SK-N-SH (cell line): ENCODE results near the gene ZNF134. TPM values are rescaled to one million over a fixed set of nuclear protein-coding genes. Genes with fewer than 3 reads are reported as not detected.

Experiments
- CTCF ChIA-PET: fragments of 300-600, 350-600 bp; formaldehyde crosslinking; extraction: SDS; loops from one replicate; lab custom pipeline; 2021; lab: Yijun Ruan, JAX
- POLR2A ChIA-PET: fragments of 350-600 bp; sonication (Branson Sonifier 250); formaldehyde crosslinking; extraction: SDS; loops from one replicate; lab custom pipeline; 2020; ENCODE audit warnings: antibody characterized with exemption, inconsistent platforms; lab: Yijun Ruan, JAX
- DNase-seq: peaks from one replicate; pipeline ENCODE4 v3.0.0; 2012
- H2AFZ ChIP-seq: fragments of 200-600 bp; sonication (generic); 2 replicates; pipeline ENCODE4 v1.8.1; 2016; ENCODE audit warnings: antibody characterized with exemption, mild to moderate bottlenecking, low read depth
- H3F3A ChIP-seq: fragments of 200-600 bp; sonication (generic); replicated peaks from 2 replicates; pipeline ENCODE3; 2016; ENCODE audit warnings: antibody characterized with exemption, mild to moderate bottlenecking; ENCODE audit not compliant: insufficient read depth
- H3K27ac ChIP-seq, 2 experiments: fragments of 200-500 bp in 1 of 2; fragments of 200-600 bp in 1 of 2; sonication (Bioruptor generic) in 1 of 2; sonication (generic), shearing (Covaris generic) in 1 of 2; 2 replicates each; pipeline versions ENCODE4 v1.5.1 to v1.6.1; 2014 to 2016; ENCODE audit warnings: low read depth in 2 of 2, inconsistent platforms in 1 of 2, low read length in 1 of 2, mild to moderate bottlenecking in 1 of 2, mixed read lengths in 1 of 2
- H3K27me3 ChIP-seq: fragments of 200-600 bp; sonication (generic), shearing (Covaris generic); 2 replicates; pipeline ENCODE4 v1.6.1; 2016; ENCODE audit warnings: mixed run types; ENCODE audit not compliant: insufficient read depth
- H3K36me3 ChIP-seq, 2 experiments: fragments of 200-500 bp in 1 of 2; fragments of 200-600 bp in 1 of 2; sonication (Bioruptor generic) in 1 of 2; sonication (generic) in 1 of 2; replicated peaks in 1 of 2; 2 replicates each; pipeline versions ENCODE3 to v1.5.1; 2014 to 2016; ENCODE audit warnings: low read length in 1 of 2, mild to moderate bottlenecking in 1 of 2; ENCODE audit not compliant: insufficient read depth in 2 of 2, control insufficient read depth in 1 of 2
- H3K4me1 ChIP-seq, 2 experiments: fragments of 200-500 bp in 1 of 2; fragments of 200-600 bp in 1 of 2; sonication (Bioruptor generic) in 1 of 2; sonication (generic), shearing (Covaris generic) in 1 of 2; 2 replicates each; pipeline versions ENCODE4 v1.5.1 to v1.6.1; 2014 to 2016; ENCODE audit warnings: low read depth in 1 of 2, low read length in 1 of 2, mixed run types in 1 of 2; ENCODE audit not compliant: insufficient read depth in 2 of 2, control insufficient read depth in 1 of 2
- H3K4me2 ChIP-seq: fragments of 200-600 bp; sonication (generic), shearing (Covaris generic); 2 replicates; pipeline ENCODE4 v1.6.1; 2017; ENCODE audit warnings: mixed run types
- H3K4me3 ChIP-seq, 2 experiments: fragments of 200-500 bp in 1 of 2; fragments of 200-600 bp in 1 of 2; sonication (Bioruptor generic) in 1 of 2; sonication (generic), shearing (Covaris generic) in 1 of 2; 2 replicates each; pipeline versions ENCODE4 v1.5.1 to v1.8.1; 2014 to 2016; ENCODE audit warnings: low read depth in 2 of 2, inconsistent platforms in 1 of 2, low read length in 1 of 2, mild to moderate bottlenecking in 1 of 2, mixed read lengths in 1 of 2, moderate library complexity in 1 of 2
- H3K79me2 ChIP-seq: fragments of 200-600 bp; sonication (generic); 2 replicates; pipeline ENCODE4 v1.8.1; 2017; ENCODE audit warnings: mild to moderate bottlenecking; ENCODE audit not compliant: insufficient read depth
- H3K9ac ChIP-seq: fragments of 200-600 bp; sonication (generic); 2 replicates; pipeline ENCODE4 v1.6.1; 2017; ENCODE audit warnings: mixed run types
- H3K9me2 ChIP-seq: fragments of 200-600 bp; sonication (generic); 2 replicates; pipeline ENCODE4 v1.6.1; 2017; ENCODE audit warnings: mixed run types
- H3K9me3 ChIP-seq: fragments of 200-600 bp; sonication (generic); 2 replicates; pipeline ENCODE4 v1.6.1; 2017; ENCODE audit warnings: mixed run types, mild to moderate bottlenecking, moderate library complexity
- H4K20me1 ChIP-seq: fragments of 200-600 bp; sonication (generic); 2 replicates; pipeline ENCODE4 v1.6.1; 2017; ENCODE audit warnings: mild to moderate bottlenecking, mixed run types; ENCODE audit not compliant: insufficient read depth
- CHD2 ChIP-seq: fragments of 150-350 bp; IDR thresholded peaks from 2 replicates; pipeline ENCODE4 v1.6.1; 2018; ENCODE audit warnings: low read length; ENCODE audit not compliant: partially characterized antibody
- GABPA ChIP-seq: IDR thresholded peaks from 2 replicates; pipeline ENCODE4 v1.4.0; 2012; ENCODE audit warnings: low read depth, mild to moderate bottlenecking
- GATA2 ChIP-seq: sonication (generic); formaldehyde crosslinking; IDR thresholded peaks from 2 replicates; pipeline ENCODE4 v1.5.0; 2020; ENCODE audit warnings: mild to moderate bottlenecking, missing genetic modification reagents
- MAX ChIP-seq: IDR thresholded peaks from 2 replicates; pipeline ENCODE4 v1.4.0; 2012; ENCODE audit warnings: low read depth
- MXI1 ChIP-seq: IDR thresholded peaks from 2 replicates; pipeline ENCODE4 v1.6.1; 2012; ENCODE audit warnings: mild to moderate bottlenecking, low read depth, low read length, improper control_type of control experiment
- POLR2AphosphoS5 ChIP-seq: IDR thresholded peaks from 2 replicates; pipeline ENCODE4 v1.6.1; 2012; ENCODE audit warnings: low read depth, low read length
- TEAD4 ChIP-seq: IDR thresholded peaks from 2 replicates; pipeline ENCODE4 v1.4.0; 2012; ENCODE audit warnings: mild to moderate bottlenecking, borderline replicate concordance; ENCODE audit not compliant: insufficient read depth
- WGBS: methylation state at CpG from one replicate; pipeline ENCODE4 v1.1.6; 2017; ENCODE audit warnings: low lambda C conversion rate; 5-methylcytosine and 5-hydroxymethylcytosine counted together
- polyA plus RNA-seq, 3 experiments: library from polyadenylated mRNA; depleted of rRNA; stranded (reverse); fragments of >200 nt; gene quantifications; 2 replicates each; pipeline ENCODE4 v1.2.3, GENCODE V29; 2012
- TF ChIP-seq, protein P1 (sequence below): IDR thresholded peaks from 2 replicates; pipeline ENCODE4 v1.6.1; 2012; ENCODE audit warnings: mild to moderate bottlenecking, low read depth, low read length, moderate library complexity
- TF ChIP-seq, protein P2 (sequence below): IDR thresholded peaks from 2 replicates; pipeline ENCODE4 v1.4.0; 2012; ENCODE audit warnings: low read depth, borderline replicate concordance

The ZNF134 gene
- polyA plus RNA-seq, 1 of the 3 experiments (the other 2 are of a cell fraction), result 9.8 TPM

DNA sequence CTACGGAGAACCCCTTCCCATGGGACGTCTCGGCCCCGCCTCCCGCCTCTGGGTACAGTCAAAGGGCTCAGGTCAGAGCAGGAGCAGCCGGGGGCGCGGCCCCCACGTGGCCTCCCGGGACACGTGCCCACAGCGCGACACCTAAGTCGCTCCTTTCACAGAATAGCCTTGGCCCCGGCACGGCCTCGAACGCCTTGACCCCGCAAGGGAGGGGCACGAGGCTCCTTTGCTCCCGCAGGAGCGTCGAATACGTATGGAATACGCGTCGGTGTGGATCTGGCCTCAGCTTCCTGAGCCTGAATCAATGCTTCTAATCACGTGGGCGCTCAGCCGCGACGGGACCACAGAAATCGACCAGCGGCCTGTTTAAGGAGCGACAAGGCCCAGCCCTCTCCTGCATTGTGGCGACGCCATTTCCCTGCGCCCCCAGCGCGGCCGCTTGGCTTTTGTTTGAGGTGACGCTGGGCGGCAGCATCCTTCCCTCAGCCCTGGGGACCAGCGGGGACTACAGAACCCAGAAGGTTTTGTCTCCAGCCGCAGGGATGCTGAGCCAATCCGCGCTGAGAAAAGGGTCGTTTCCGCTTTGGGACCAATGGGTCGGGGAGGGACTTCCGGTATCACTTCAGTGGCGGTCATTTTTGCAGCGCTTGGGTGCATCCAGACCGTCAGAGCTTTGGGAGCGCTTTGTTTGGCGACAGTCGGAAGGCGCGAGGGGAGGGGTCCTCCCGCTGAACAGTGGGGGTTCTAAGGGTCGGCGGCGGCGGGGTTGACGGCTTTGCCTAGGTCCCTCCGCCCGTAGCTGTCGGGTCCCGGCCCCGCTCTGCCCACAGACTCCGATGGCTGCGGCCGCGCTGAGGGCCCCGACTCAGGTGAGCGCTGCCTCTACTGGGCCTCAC lies 30.3 kb upstream of the ZNF134 start, which contains the start of gene ZIK1:
TSS of gene ZIK1 (plus strand) at position 625 of the 896 bp plus-strand sequence. CDS start at position 837, 212 bp downstream.
- peak within 1 kb of the TSS in 1 of 2 experiments; percentile 54; a peak in 1 of 4 replicates for H3K27ac ChIP-seq
- H4K20me1 ChIP-seq, result no peaks in the 10 kb centered on the region
- no peaks in the 10 kb centered on the region for H3K27me3 ChIP-seq
- H3K4me2 ChIP-seq, result peak within 1 kb of the TSS; percentile 81
- H3K9me3 ChIP-seq, result no peaks in the 10 kb centered on the region; the same call in 1 of the 2 replicates
- no peaks in the 10 kb centered on the region for H3K9me2 ChIP-seq
- DNase-seq, result peak; percentile 97
- peaks cover 5% of the 10 kb centered on the region; the same call in 1 of the 2 replicates for H3K79me2 ChIP-seq
- 32% methylated on average over 24 of the region's 76 CpGs for WGBS
- H3K9ac ChIP-seq, result peak within 1 kb of the TSS; percentile 58
- H3K36me3 ChIP-seq, result peaks cover under 1 to 3% of the 10 kb centered on the region in 2 experiments
- TF ChIP-seq POLR2AphosphoS5 (0 out of 2 replicates have a peak, but pooled peaks have one; percentile 15), TEAD4 (no peak), MXI1 (no peak), MAX (peak; percentile 79), GABPA (peak; percentile 94), GATA2 (CRISPR knock-in tag) (no peak), CHD2 (peak; percentile 80)
- TF ChIP-seq, protein P1, sequence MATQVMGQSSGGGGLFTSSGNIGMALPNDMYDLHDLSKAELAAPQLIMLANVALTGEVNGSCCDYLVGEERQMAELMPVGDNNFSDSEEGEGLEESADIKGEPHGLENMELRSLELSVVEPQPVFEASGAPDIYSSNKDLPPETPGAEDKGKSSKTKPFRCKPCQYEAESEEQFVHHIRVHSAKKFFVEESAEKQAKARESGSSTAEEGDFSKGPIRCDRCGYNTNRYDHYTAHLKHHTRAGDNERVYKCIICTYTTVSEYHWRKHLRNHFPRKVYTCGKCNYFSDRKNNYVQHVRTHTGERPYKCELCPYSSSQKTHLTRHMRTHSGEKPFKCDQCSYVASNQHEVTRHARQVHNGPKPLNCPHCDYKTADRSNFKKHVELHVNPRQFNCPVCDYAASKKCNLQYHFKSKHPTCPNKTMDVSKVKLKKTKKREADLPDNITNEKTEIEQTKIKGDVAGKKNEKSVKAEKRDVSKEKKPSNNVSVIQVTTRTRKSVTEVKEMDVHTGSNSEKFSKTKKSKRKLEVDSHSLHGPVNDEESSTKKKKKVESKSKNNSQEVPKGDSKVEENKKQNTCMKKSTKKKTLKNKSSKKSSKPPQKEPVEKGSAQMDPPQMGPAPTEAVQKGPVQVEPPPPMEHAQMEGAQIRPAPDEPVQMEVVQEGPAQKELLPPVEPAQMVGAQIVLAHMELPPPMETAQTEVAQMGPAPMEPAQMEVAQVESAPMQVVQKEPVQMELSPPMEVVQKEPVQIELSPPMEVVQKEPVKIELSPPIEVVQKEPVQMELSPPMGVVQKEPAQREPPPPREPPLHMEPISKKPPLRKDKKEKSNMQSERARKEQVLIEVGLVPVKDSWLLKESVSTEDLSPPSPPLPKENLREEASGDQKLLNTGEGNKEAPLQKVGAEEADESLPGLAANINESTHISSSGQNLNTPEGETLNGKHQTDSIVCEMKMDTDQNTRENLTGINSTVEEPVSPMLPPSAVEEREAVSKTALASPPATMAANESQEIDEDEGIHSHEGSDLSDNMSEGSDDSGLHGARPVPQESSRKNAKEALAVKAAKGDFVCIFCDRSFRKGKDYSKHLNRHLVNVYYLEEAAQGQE, result no peak
- TF ChIP-seq, protein P2, sequence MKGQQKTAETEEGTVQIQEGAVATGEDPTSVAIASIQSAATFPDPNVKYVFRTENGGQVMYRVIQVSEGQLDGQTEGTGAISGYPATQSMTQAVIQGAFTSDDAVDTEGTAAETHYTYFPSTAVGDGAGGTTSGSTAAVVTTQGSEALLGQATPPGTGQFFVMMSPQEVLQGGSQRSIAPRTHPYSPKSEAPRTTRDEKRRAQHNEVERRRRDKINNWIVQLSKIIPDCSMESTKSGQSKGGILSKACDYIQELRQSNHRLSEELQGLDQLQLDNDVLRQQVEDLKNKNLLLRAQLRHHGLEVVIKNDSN, result peak; percentile 45; the same call in 1 of the 2 replicates
- ChIA-PET CTCF (interaction anchor here (0.6 to 1.4 kb wide), 3 partner anchors 16 to 242 kb away, joined by 3 read pairs; partner anchors contain the start of gene ZNF530), POLR2A (interaction anchor here (1.0 kb wide), 1 partner anchor 30 kb away, joined by 4 read pairs; the partner anchor contains the start of gene ZNF134)
- H3K4me1 ChIP-seq, result peaks cover 0 to 8% of the 10 kb centered on the region in 2 experiments; a peak in 1 of 4 replicates
- peaks cover 3% of the 10 kb centered on the region for H3F3A ChIP-seq
- peak within 1 kb of the TSS; percentile 90 for H2AFZ ChIP-seq
- H3K4me3 ChIP-seq, result peak within 1 kb of the TSS; percentile 62
